NB4 (cell line): Measurements from ENCODE around the gene SGPL1.

Source experiments
- DNase-seq: peaks from one replicate; pipeline ENCODE4 v3.0.0; 2010; ENCODE audit warnings: low read depth
- H3K4me3 ChIP-seq: one replicate; pipeline ENCODE4 v1.5.1; 2011; ENCODE audit warnings: mild to moderate bottlenecking, low read depth, low read length, moderate library complexity
- CTCF ChIP-seq: IDR thresholded peaks from one replicate; pipeline ENCODE4 v1.5.1; 2012; ENCODE audit warnings: low read depth, low read length
- MAX ChIP-seq: IDR thresholded peaks from 2 replicates; pipeline ENCODE4 v1.6.1; 2011; ENCODE audit warnings: low read depth, low read length
- MYC ChIP-seq: IDR thresholded peaks from 2 replicates; pipeline ENCODE4 v1.6.1; 2011; ENCODE audit warnings: low read depth, low read length
- POLR2A ChIP-seq: IDR thresholded peaks from 2 replicates; pipeline ENCODE4 v1.6.1; 2011; ENCODE audit warnings: mild to moderate bottlenecking; ENCODE audit not compliant: insufficient read length; ENCODE audit errors: extremely low read depth

SGPL1 gene

GRCh38 chr10:70893227-70894006 is 77.7 kb downstream of the SGPL1 start:
- TF ChIP-seq POLR2A, result no peak
- no peak for TF ChIP-seq MAX
- no peak for TF ChIP-seq MYC
- no peak for TF ChIP-seq CTCF
- no peak overlapping the region for H3K4me3 ChIP-seq
- DNase-seq, result no peak

GRCh38 chr10:70894416-70894815 is 78.7 kb downstream of the SGPL1 start:
- DNase-seq, result no peak
- TF ChIP-seq POLR2A, result no peak
- TF ChIP-seq CTCF, result no peak
- no peak for TF ChIP-seq MYC
- TF ChIP-seq MAX, result no peak
- H3K4me3 ChIP-seq, result no peak overlapping the region

- no peak for DNase-seq
- no peak overlapping the region for H3K4me3 ChIP-seq
- TF ChIP-seq MAX (no peak), MYC (no peak), POLR2A (no peak), CTCF (no peak)
Measured at GRCh38 chr10:70896551-70896950, 80.8 kb downstream of the SGPL1 start.

- TF ChIP-seq MAX (no peak), CTCF (no peak), MYC (no peak), POLR2A (no peak)
- no peak overlapping the region for H3K4me3 ChIP-seq
- no peak for DNase-seq
Measured at GRCh38 chr10:70898687-70899086, 82.9 kb downstream of the SGPL1 start.

GRCh38 chr10:70899096-70899495 is 83.3 kb downstream of the SGPL1 start:
- H3K4me3 ChIP-seq, result no peak overlapping the region
- peak; percentile 52 for DNase-seq
- TF ChIP-seq MYC (no peak), POLR2A (no peak), CTCF (no peak), MAX (no peak)
